Right lung (tissue), 5 donors: ENCODE results near the gene PDCD6IP. TPM values are rescaled to one million over a fixed set of nuclear protein-coding genes. Genes with fewer than 3 reads are reported as not detected.
"Not testable (repeated sequence)": the region's sequence is repeated elsewhere in the genome, so short reads cannot be mapped to it uniquely, and the experiment has no call there.

ENCODE experiments used
- DNase-seq, 2 donors: peaks; one replicate each; pipeline ENCODE4 v3.0.0-alpha.2; 2013
- polyA plus RNA-seq, 5 donors: library from polyadenylated mRNA; unstranded; fragments of 120-200 nt; gene quantifications; one replicate each; pipeline versions ENCODE4 v1.2.1 to v1.2.3, GENCODE V29; 2013; ENCODE audit warnings: inconsistent platforms in 1 of 5, low replicate concordance in 1 of 5; ENCODE audit not compliant: insufficient read length in 5 of 5, insufficient read depth in 1 of 5

The PDCD6IP gene
- polyA plus RNA-seq, 5 donors, result 139 to 253 (median 206) TPM

DNA sequence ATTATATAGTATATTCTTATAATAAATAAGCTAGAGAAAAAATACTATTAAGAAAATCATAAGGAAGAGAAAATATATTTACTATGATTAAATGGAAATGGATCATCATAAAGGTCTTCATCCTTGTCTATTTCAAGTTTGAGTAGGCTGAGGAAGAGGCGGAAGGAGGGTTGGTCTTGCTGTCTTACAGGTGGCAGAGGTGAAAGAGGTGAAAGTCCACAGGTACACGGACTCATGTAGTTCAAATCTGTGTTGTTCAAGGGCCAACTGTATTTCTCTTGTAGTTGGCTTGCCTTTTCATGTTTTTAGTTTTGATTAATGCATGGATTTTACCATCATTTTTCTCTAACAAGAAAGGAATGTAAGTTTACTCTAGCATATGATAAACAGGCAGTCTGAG is 41.7 kb downstream of the PDCD6IP start:
- no peak for DNase-seq

DNA sequence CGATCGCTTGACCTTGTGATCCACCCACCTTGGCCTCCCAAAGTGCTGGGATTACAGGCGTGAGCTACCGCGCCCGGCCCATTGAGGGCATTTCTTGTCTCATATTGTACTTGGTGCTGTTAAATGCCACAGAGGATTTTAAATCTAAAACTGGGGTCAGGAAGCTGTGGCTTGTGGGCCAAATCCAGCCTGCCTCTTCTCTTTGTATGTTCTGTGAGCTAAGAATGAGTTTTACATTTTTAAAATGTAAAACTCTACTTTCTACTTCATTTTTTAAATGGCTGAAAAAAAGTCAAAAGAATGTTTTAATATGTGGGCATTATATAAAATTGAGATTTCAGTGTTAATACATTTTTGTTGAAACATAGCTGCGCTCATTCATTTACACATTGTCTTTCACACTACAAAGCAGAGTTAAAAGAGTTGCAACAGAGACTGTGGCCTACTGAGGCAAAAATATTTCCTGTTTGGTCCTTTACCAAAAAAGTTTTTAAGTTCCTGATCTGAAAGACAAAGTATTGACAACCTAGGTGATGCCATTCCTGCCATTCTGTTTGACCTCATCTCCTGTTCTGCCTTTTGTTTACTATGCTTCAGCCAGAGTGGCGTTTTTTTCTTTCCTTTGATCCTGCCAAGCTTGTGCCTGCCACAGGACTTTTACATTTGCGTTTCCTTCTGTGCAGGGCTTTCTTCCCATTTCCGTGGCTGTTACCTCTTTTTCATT is 50.4 kb downstream of the PDCD6IP start:
- DNase-seq, result no peak

DNA sequence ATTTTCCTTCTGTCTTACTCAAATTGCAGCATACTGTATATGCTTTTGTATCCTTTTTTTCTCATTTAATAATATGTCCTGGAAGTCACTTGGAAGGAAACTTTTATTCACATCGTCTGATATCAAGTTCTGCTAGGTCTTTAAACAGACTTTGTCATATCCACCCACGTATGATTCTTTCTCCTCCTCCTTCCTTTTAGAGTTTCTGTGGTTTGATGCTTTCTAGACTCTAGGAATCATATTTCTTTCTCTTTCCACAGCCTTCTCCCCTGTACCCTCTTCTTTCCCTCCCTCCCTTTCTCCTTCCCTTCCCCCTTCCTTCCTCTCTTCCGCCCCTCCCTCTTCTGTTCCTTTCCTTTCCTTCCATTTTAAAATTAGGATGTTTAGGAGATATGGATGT is 52.2 kb downstream of the PDCD6IP start:
- not testable (repeated sequence) for DNase-seq

DNA sequence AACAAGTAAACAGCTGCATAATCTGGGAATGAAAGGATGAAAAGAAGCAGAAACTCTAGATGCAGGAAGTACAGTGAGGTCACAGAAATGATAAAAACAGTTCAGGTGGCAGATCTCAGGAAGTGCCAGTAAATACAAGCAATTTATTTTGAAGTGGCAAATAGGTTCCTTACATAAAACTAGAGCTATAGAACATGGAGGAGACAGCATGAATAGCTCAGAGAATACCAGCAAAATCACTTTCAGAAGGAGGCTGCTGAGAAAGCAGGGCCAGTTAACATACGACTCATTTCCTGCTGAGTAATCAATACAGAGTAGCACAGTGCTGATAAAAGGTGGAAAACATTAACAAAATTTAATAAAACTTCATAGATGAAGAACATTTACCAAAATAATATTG is 57.0 kb downstream of the PDCD6IP start:
- not testable (repeated sequence) for DNase-seq

DNA sequence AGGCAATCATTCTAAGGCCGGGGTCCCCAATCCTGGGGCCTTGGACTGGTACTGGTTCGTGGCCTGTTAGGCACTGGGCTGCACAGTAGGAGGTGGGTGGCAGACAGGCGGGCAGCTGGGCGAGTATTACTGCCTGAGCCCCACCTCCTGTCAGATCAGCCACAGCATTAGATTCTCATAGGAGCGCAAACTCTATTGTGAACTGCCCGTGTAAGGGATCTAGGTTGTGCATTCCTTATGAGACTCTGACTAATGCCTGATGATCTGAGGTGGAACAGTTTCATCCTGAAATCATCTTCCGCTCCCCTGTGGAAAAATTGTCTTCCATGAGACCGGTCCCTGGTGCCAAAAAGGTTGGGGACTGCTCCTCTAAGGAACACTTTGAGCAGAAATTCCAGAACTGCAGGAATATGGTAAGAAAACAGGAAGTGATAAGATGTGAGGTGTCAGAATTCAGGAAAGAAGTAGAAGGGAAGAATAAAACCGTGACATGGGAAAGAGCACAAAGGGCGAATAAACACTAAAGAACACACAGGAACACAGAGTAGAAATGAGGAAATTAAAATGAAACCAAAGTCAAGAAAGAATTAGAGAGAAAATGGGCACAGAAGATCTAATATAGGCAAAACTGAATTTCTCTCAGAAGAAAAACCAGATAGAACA is 57.6 kb downstream of the PDCD6IP start:
- DNase-seq, result no peak

- not testable (repeated sequence) for DNase-seq
Measured at GRCh38 chr3:33857701-33858100, 59.3 kb downstream of the PDCD6IP start.

- no peak for DNase-seq
Measured at GRCh38 chr3:33858131-33858530, 59.7 kb downstream of the PDCD6IP start.

DNA sequence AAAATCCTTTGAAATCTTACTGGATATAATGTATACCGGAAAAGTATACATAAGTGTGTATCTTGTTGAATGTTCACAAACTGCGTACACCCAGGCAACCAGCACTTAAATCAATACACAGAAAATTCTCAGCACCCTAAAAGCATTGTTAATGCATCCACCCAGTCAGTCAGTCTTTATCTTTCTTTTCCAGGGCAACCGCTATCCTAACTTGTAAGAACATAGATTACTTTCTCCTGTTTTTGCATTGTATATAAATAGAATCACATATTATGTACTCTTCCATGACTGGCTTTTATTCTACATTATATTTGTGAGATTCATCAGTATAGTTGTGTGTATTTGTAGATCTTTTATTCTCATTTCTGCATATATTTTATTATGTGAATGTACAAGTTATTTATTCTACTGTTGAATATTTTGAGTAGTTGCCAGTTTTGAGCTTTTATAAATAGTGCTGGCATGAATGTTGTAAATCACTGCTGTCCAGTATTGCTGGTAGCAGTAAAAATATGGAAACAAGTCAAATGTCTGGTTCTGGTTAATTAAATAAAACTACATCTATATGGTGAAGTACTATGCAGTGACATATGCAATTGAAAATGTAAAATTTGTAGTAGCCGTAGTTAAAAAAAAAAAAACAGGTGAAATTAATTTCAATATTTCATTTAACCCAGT is 62.1 kb downstream of the PDCD6IP start:
- DNase-seq, result no peak

GRCh38 chr3:33865133-33865532 is 66.7 kb downstream of the PDCD6IP start:
- DNase-seq, result no peak

GRCh38 chr3:33868309-33868708 is 69.9 kb downstream of the PDCD6IP start:
- DNase-seq, result no peak

DNA sequence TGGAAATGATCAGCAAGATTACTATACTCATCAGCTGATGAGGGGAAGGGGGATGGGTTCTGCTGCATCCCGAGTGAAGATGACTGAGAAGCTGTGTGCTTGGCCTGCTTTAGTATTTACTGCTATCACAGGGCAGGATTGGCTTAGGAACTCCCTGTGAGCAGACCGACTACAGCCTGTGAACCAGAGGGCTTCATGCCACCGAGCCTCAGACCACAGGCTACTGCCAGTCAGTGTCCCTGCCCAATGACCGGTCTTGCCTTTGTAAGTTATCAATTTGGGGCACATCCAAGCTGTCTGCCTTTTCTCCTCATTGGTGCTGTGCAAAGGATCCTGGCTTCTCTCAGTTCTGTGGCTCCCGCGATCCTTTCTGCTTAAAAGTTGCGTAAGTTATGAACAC is 71.5 kb downstream of the PDCD6IP start:
- DNase-seq, result no peak

DNA sequence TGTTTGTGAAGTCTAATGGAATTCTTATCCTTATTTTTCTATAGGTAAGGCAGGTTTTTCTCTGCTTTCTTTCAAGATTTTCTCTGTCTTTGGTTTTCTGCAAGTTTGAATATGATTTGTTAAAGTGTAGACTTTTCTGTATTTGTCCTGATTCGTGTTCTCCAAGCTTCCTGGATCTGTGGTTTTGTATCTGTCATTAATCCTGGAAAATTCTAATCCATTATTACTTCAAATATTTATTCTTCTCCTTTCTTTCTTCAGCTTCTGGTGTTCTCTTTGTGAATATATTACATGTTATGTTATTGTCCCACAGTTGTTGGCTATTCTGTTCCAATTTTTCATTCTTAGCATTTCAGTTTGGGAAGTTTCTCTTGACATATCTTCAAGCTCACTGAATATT is 76.4 kb downstream of the PDCD6IP start:
- DNase-seq, result no peak

- no peak for DNase-seq
Measured at GRCh38 chr3:33875680-33876079, 77.2 kb downstream of the PDCD6IP start.

- DNase-seq, result no peak
Measured at GRCh38 chr3:33877187-33877586, 78.8 kb downstream of the PDCD6IP start.

- DNase-seq, result peak in 1 of 2 donors; percentile 6
Measured at GRCh38 chr3:33879540-33879939, 81.1 kb downstream of the PDCD6IP start.

- no peak for DNase-seq
Measured at GRCh38 chr3:33881156-33882064, 83.0 kb downstream of the PDCD6IP start.

- DNase-seq, result no peak
Measured at GRCh38 chr3:33882296-33882695, 83.9 kb downstream of the PDCD6IP start.

GRCh38 chr3:33883538-33883950 is 85.1 kb downstream of the PDCD6IP start:
- DNase-seq, result peak; percentile 12 to 36

DNA sequence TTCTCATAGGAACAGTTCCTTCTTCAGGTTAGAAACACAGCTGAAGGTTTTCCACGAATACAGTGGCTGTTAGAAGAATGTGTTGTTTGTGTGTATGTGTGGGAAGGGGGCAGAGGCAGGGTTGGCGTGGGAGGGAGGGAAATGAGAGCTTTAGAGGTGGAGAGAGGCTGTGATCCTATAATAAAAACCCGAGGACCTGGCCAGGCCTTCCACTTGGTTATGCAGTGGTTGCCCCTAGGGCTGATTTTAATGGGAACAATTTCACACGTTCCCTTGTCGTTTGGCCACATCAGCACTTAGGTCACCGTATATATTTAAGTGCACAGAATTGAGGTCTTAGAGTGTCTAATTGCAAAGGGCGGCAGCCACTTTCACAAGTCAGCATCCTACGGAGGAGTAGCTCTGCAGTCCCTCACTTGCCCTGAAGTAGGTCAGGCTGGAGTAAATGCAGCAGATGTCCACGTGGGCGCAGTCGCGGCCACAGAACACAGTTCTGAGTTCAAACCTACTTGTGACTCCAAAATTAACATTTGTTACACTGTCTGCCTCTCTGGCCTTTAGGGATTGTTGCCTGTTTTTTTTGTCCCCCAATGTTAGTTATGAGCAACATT is 85.6 kb downstream of the PDCD6IP start:
- DNase-seq, result no peak

GRCh38 chr3:33884701-33885100 is 86.3 kb downstream of the PDCD6IP start:
- DNase-seq, result no peak

DNA sequence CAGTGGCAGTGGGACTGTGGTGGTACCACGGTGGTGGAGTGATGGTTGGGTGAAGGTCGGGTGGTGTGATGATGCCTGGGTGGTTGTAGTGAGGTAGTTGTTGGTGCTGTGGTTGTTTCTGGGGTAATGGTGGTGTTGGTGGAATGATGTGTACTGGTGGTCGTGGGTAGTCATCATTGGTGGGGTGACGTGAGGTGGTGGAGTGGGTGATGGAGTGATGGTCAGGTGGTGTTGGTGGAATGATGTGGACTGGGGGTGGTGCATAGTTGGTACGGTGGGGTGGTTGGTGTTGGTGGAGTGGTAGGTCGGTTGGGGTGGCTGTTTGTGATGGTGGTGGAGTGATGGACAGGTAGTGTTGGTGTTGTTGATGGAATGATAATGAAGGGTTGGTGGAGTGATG is 87.1 kb downstream of the PDCD6IP start:
- no peak for DNase-seq
